NCI-H748 (cell line): ENCODE measurements around the gene DIS3L2.

ENCODE experiments used
- DNase-seq: peaks from one replicate; lab custom pipeline; 2025; ENCODE audit not compliant: unreplicated experiment; lab: John Stamatoyannopoulos, UW

Gene DIS3L2

GRCh38 chr2:232049350-232049749 is 87.8 kb downstream of the DIS3L2 start:
- no peak for DNase-seq

GRCh38 chr2:232052591-232052990 is 91.1 kb downstream of the DIS3L2 start:
- no peak for DNase-seq

GRCh38 chr2:232053777-232054176 is 92.3 kb downstream of the DIS3L2 start:
- peak; percentile 28 for DNase-seq

- DNase-seq = no peak
Measured at GRCh38 chr2:232058063-232058877, 96.8 kb downstream of the DIS3L2 start.

GRCh38 chr2:232058931-232059330 is 97.4 kb downstream of the DIS3L2 start:
- no peak for DNase-seq

GRCh38 chr2:232061265-232061664 is 99.8 kb downstream of the DIS3L2 start:
- DNase-seq = no peak

GRCh38 chr2:232073026-232073425 is 111.5 kb downstream of the DIS3L2 start:
- no peak for DNase-seq

- DNase-seq = no peak
Measured at GRCh38 chr2:232073699-232074098, 112.2 kb downstream of the DIS3L2 start.

- DNase-seq = no peak
Measured at GRCh38 chr2:232075080-232075479, 113.6 kb downstream of the DIS3L2 start.

- no peak for DNase-seq
Measured at GRCh38 chr2:232075859-232076258, 114.3 kb downstream of the DIS3L2 start.

- DNase-seq = no peak
Measured at GRCh38 chr2:232076272-232076671, 114.8 kb downstream of the DIS3L2 start.

- no peak for DNase-seq
Measured at GRCh38 chr2:232076736-232077135, 115.2 kb downstream of the DIS3L2 start.

- DNase-seq = peak; percentile 65
Measured at GRCh38 chr2:232085164-232085563, 123.7 kb downstream of the DIS3L2 start.

- no peak for DNase-seq
Measured at GRCh38 chr2:232085826-232086425, 124.4 kb downstream of the DIS3L2 start.

GRCh38 chr2:232088771-232089170 is 127.3 kb downstream of the DIS3L2 start:
- no peak for DNase-seq

GRCh38 chr2:232094201-232094600 is 132.7 kb downstream of the DIS3L2 start:
- no peak for DNase-seq

- DNase-seq = no peak
Measured at GRCh38 chr2:232094883-232095282, 133.4 kb downstream of the DIS3L2 start.

GRCh38 chr2:232097260-232097659 is 135.7 kb downstream of the DIS3L2 start:
- DNase-seq = no peak

- DNase-seq = no peak
Measured at GRCh38 chr2:232097758-232098157, 136.2 kb downstream of the DIS3L2 start.

- DNase-seq = no peak
Measured at GRCh38 chr2:232102380-232102779, 140.9 kb downstream of the DIS3L2 start.

GRCh38 chr2:232103140-232103737 is 141.7 kb downstream of the DIS3L2 start:
- no peak for DNase-seq

- no peak for DNase-seq
Measured at GRCh38 chr2:232104076-232104646, 142.6 kb downstream of the DIS3L2 start.
